Activated B cell treated with CpG ODN at 0.5 μM for 24 hours (primary cell): ENCODE data around the gene MTHFR. TPM values are rescaled to one million over a fixed set of nuclear protein-coding genes. Genes with fewer than 3 reads are reported as not detected.

ENCODE experiments used
- ATAC-seq: fragments of 200-7000 bp; cut with Tn5 transposase; one replicate; pipeline ENCODE4 v1.10.0; 2021; ENCODE audit warnings: low read depth, mild to moderate bottlenecking, moderate library complexity
- CTCF ChIA-PET: fragments of 350-600 bp; sonication (Branson Sonifier 250); formaldehyde crosslinking; loops from one replicate; lab custom pipeline; 2021; ENCODE audit warnings: antibody characterized with exemption; lab: Charles Lee
- POLR2A ChIA-PET: fragments of 350-600 bp; sonication (Branson Sonifier 250); formaldehyde crosslinking; loops from one replicate; lab custom pipeline; 2021; ENCODE audit warnings: antibody characterized with exemption; lab: Charles Lee
- DNase-seq: peaks from one replicate; pipeline ENCODE4 v3.0.0; 2022
- H3K27ac Mint-ChIP-seq: one replicate; pipeline ENCODE4 v1.8.0; 2020; ENCODE audit warnings: mixed read lengths
- H3K27me3 Mint-ChIP-seq: one replicate; pipeline ENCODE4 v1.8.0; 2021; ENCODE audit warnings: mixed read lengths
- H3K36me3 Mint-ChIP-seq: one replicate; pipeline ENCODE4 v1.8.0; 2021; ENCODE audit warnings: low read depth, mixed read lengths
- H3K4me1 Mint-ChIP-seq: one replicate; pipeline ENCODE4 v1.8.0; 2021; ENCODE audit warnings: mixed read lengths
- H3K4me3 Mint-ChIP-seq: one replicate; pipeline ENCODE4 v1.8.0; 2020; ENCODE audit warnings: mild to moderate bottlenecking, mixed read lengths
- H3K9me3 Mint-ChIP-seq: one replicate; pipeline ENCODE4 v1.8.0; 2020; ENCODE audit warnings: mixed read lengths
- CTCF ChIP-seq: fragments of 200-600 bp; IDR thresholded peaks from one replicate; pipeline ENCODE4 v1.8.0; 2022; ENCODE audit warnings: antibody characterized with exemption, mild to moderate bottlenecking
- intact Hi-C: fragments of 100-400 bp; cut with micrococcal nuclease; formaldehyde crosslinking; loops from one replicate; pipeline ENCODE4 v1.15.1; 2024
- total RNA-seq: library from RNA; stranded (reverse); gene quantifications from 2 replicates; pipeline ENCODE4 v1.2.3, GENCODE V29; 2022

Gene MTHFR
- total RNA-seq, 1 donor from 2014 or later, result 56.9 TPM

- ChIA-PET CTCF (interaction anchor here (1.1 to 3.9 kb wide), 3 partner anchors 55 to 130 kb away, joined by 3 to 19 read pairs (median 14); no protein-coding TSS in a partner anchor), POLR2A (interaction anchor here (0.8 to 8.8 kb wide), 2 partner anchors 72 to 182 kb away, joined by 3 to 89 read pairs; partner anchors contain the start of gene MIIP)
- Mint-ChIP-seq H3K27me3 (no peaks in the 10 kb centered on the region), H3K4me3 (no peak overlapping the region), H3K4me1 (peaks cover 14% of the 10 kb centered on the region), H3K36me3 (peaks cover 95% of the 10 kb centered on the region), H3K9me3 (no peaks in the 10 kb centered on the region), H3K27ac (no peak overlapping the region)
- ATAC-seq (no peak), DNase-seq (no peak)
- no peak for TF ChIP-seq CTCF
- intact Hi-C loops, result loop anchor here (10.0 kb wide), 1 partner anchor 52 kb away; no protein-coding TSS in a partner anchor
Measured at GRCh38 chr1:11836955-11837766, 31.4 kb upstream of the MTHFR start.

GRCh38 chr1:11835441-11836225 lies 29.9 kb upstream of the MTHFR start:
- DNase-seq, result no peak
- TF ChIP-seq CTCF, result no peak
- CTCF ChIA-PET, result interaction anchor here (1.1 kb wide), 1 partner anchor 72 kb away, joined by 3 read pairs; no protein-coding TSS in a partner anchor
- Mint-ChIP-seq H3K27me3 (no peaks in the 10 kb centered on the region), H3K4me3 (no peak overlapping the region), H3K36me3 (peaks cover 95% of the 10 kb centered on the region), H3K9me3 (no peaks in the 10 kb centered on the region), H3K27ac (no peak overlapping the region), H3K4me1 (peaks cover 3% of the 10 kb centered on the region)
- intact Hi-C loops, result loop anchor here (10.0 kb wide), 1 partner anchor 51 kb away; no protein-coding TSS in a partner anchor
- no peak for ATAC-seq
- POLR2A ChIA-PET, result interaction anchor here (8.8 kb wide), 1 partner anchor 73 kb away, joined by 89 read pairs; no protein-coding TSS in a partner anchor

GRCh38 chr1:11833900-11834299 lies 28.1 kb upstream of the MTHFR start:
- intact Hi-C loops, result loop anchor here (10.0 kb wide), 1 partner anchor 49 kb away; no protein-coding TSS in a partner anchor
- Mint-ChIP-seq H3K27ac (no peak overlapping the region), H3K36me3 (peaks cover 91% of the 10 kb centered on the region), H3K4me3 (no peak overlapping the region), H3K9me3 (no peaks in the 10 kb centered on the region), H3K4me1 (peaks cover 3% of the 10 kb centered on the region), H3K27me3 (no peaks in the 10 kb centered on the region)
- ChIA-PET POLR2A (no interaction called here), CTCF (no interaction called here)
- TF ChIP-seq CTCF, result no peak
- ATAC-seq, result no peak
- no peak for DNase-seq

GRCh38 chr1:11833497-11833896 lies 27.7 kb upstream of the MTHFR start:
- Mint-ChIP-seq H3K36me3 (peaks cover 92% of the 10 kb centered on the region), H3K27ac (no peak overlapping the region), H3K9me3 (no peaks in the 10 kb centered on the region), H3K4me3 (no peak overlapping the region), H3K4me1 (no peaks in the 10 kb centered on the region), H3K27me3 (no peaks in the 10 kb centered on the region)
- no peak for TF ChIP-seq CTCF
- ChIA-PET POLR2A (no interaction called here), CTCF (no interaction called here)
- intact Hi-C loops, result loop anchor here (10.0 kb wide), 1 partner anchor 49 kb away; no protein-coding TSS in a partner anchor
- ATAC-seq (no peak), DNase-seq (no peak)
